K562 (cell line): ENCODE data around the gene CORIN. TPM values are rescaled to one million over a fixed set of nuclear protein-coding genes. Genes with fewer than 3 reads are reported as not detected.

Experiments
- ATAC-seq: fragments of 200-7000 bp; cut with Tn5 transposase; 3 replicates; pipeline ENCODE4 v1.9.1; 2020; ENCODE audit warnings: moderate library complexity
- BruUV-seq: library from RNA; stranded (reverse); fragments of 400-500 nt; replicated peaks from 2 replicates; lab custom pipeline; 2021; lab: Mats Ljungman, UMichigan
- CTCF ChIA-PET: fragments of 300-600 bp; formaldehyde crosslinking; extraction: SDS; loops from one replicate; lab custom pipeline; 2021; ENCODE audit warnings: low intra/inter-chr PET ratio; lab: Yijun Ruan, JAX
- POLR2A ChIA-PET: fragments of 300-600, 350-650 bp; sonication (Branson Sonifier 250); formaldehyde crosslinking; extraction: SDS; loops from one replicate; lab custom pipeline; 2021; ENCODE audit warnings: antibody characterized with exemption, inconsistent platforms; lab: Yijun Ruan, JAX
- DNase-seq, 4 experiments: peaks; one replicate each; pipeline versions ENCODE4 v3.0.0 to v3.0.0-alpha.2; 2011 to 2018; ENCODE audit warnings: low spot score in 3 of 4, mixed read lengths in 3 of 4; ENCODE audit errors: extremely low read depth in 1 of 4
- FAIRE-seq: peaks from 2 replicates; lab custom pipeline; 2011; peaks lifted over from hg19 to GRCh38; lab: Jason Lieb, UNC
- H2AFZ ChIP-seq: 2 replicates; pipeline ENCODE4 v1.6.0; 2011; ENCODE audit warnings: low read depth, low read length, control low read depth, inconsistent platforms
- H3K27ac ChIP-seq: fragments of 200-600 bp; 3 replicates; pipeline ENCODE4 v1.8.0; 2011; ENCODE audit warnings: low read depth, mild to moderate bottlenecking, control low read depth, inconsistent platforms, low read length, moderate library complexity, mixed read lengths; ENCODE audit errors: extremely low read depth
- H3K27me3 ChIP-seq, 2 experiments: fragments of 300-600 bp in 1 of 2; 2 replicates in 1 of 2; 3 replicates in 1 of 2; pipeline versions ENCODE4 v1.6.0 to v1.8.0; 2011; ENCODE audit warnings: inconsistent platforms in 2 of 2, low read length in 2 of 2, mild to moderate bottlenecking in 1 of 2, mixed read lengths in 1 of 2, moderate library complexity in 1 of 2; ENCODE audit not compliant: control insufficient read depth in 2 of 2, insufficient read depth in 2 of 2
- H3K36me3 ChIP-seq: fragments of 300-600 bp; 3 replicates; pipeline ENCODE4 v1.8.0; 2011; ENCODE audit warnings: mild to moderate bottlenecking, low read length, inconsistent platforms; ENCODE audit not compliant: control insufficient read depth, insufficient read depth
- H3K4me1 ChIP-seq, 2 experiments: fragments of 200-600 bp in 1 of 2; replicated peaks in 1 of 2; 2 replicates in 1 of 2; 3 replicates in 1 of 2; pipeline versions ENCODE4 v1.5.1 to v1.8.0; 2011; ENCODE audit warnings: inconsistent platforms in 2 of 2, low read length in 2 of 2, mild to moderate bottlenecking in 1 of 2, mixed read lengths in 1 of 2, moderate library complexity in 1 of 2; ENCODE audit not compliant: control insufficient read depth in 2 of 2, insufficient read depth in 2 of 2
- H3K4me2 ChIP-seq: 2 replicates; pipeline ENCODE4 v1.6.1; 2011; ENCODE audit warnings: low read length, control low read depth, inconsistent platforms, mixed read lengths; ENCODE audit not compliant: insufficient read depth
- H3K4me3 ChIP-seq: fragments of 200-600 bp; sonication (generic), shearing (Covaris generic); 2 replicates; pipeline ENCODE4 v1.5.1; 2016; ENCODE audit warnings: control low read depth, inconsistent platforms
- H3K79me2 ChIP-seq: fragments of 200-600 bp; 3 replicates; pipeline ENCODE4 v1.8.0; 2011; ENCODE audit warnings: low read length, inconsistent platforms; ENCODE audit not compliant: control insufficient read depth, insufficient read depth
- H3K9ac ChIP-seq, 2 experiments: 2 replicates each; pipeline versions ENCODE4 v1.6.0 to v1.6.1; 2011; ENCODE audit warnings: low read depth in 2 of 2, low read length in 2 of 2, control low read depth in 1 of 2, inconsistent platforms in 1 of 2, mild to moderate bottlenecking in 1 of 2, mixed read lengths in 1 of 2; ENCODE audit not compliant: insufficient read depth in 1 of 2
- H3K9me1 ChIP-seq: one replicate; pipeline ENCODE4 v1.6.0; 2011; ENCODE audit warnings: inconsistent platforms, mild to moderate bottlenecking, low read length, moderate library complexity; ENCODE audit not compliant: control insufficient read depth, insufficient read depth
- H3K9me3 ChIP-seq: replicated peaks from 2 replicates; pipeline ENCODE4 v1.5.1; 2011; ENCODE audit warnings: low read depth, low read length, inconsistent platforms; ENCODE audit not compliant: control insufficient read depth, insufficient read depth
- H4K20me1 ChIP-seq: replicated peaks from 2 replicates; pipeline ENCODE4 v1.6.1; 2011; ENCODE audit warnings: low read length, inconsistent platforms, mixed read lengths; ENCODE audit not compliant: control insufficient read depth, insufficient read depth
- ATF7 ChIP-seq: fragments of 450-650 bp; IDR thresholded peaks from 2 replicates; pipeline ENCODE4 v1.7.1; 2014; ENCODE audit warnings: mild to moderate bottlenecking, moderate library complexity
- CREM ChIP-seq: IDR thresholded peaks from 2 replicates; pipeline ENCODE4 v1.6.1; 2014; ENCODE audit warnings: antibody characterized with exemption, low read depth
- PCBP2 ChIP-seq: fragments of 200-400 bp; formaldehyde crosslinking; IDR thresholded peaks from 2 replicates; pipeline ENCODE4 v1.6.1; 2018; ENCODE audit warnings: low read length, low read depth, mild to moderate bottlenecking, moderate library complexity; ENCODE audit not compliant: poor library complexity, severe bottlenecking
- STAT5A ChIP-seq: IDR thresholded peaks from 2 replicates; pipeline ENCODE4 v1.6.1; 2012; ENCODE audit warnings: low read length, inconsistent platforms, borderline replicate concordance
- ZBTB1 ChIP-seq: sonication (generic); formaldehyde crosslinking; IDR thresholded peaks from 2 replicates; pipeline ENCODE4 v1.8.1; 2023; ENCODE audit warnings: missing genetic modification reagents, low read depth, mild to moderate bottlenecking, borderline replicate concordance
- ZKSCAN1 ChIP-seq: fragments of 150-350 bp; IDR thresholded peaks from 2 replicates; pipeline ENCODE4 v1.6.1; 2016; ENCODE audit warnings: low read depth, low read length
- ZNF134 ChIP-seq: fragments of 250-450 bp; sonication (Bioruptor Pico); conservative IDR thresholded peaks from 2 replicates; pipeline ENCODE4 v1.4.0; 2020
- ZNF77 ChIP-seq: fragments of 250-450 bp; sonication (Bioruptor Pico); IDR thresholded peaks from 2 replicates; pipeline ENCODE4 v1.5.0; 2020
- in situ Hi-C: fragments of 300-500 bp; cut with MboI; formaldehyde crosslinking; loops from 4 replicates; pipeline ENCODE4 v1.15.0; 2018; ENCODE audit warnings: inconsistent platforms, mixed read lengths
- intact Hi-C: fragments of 100-400 bp; cut with micrococcal nuclease; formaldehyde crosslinking; loops from 2 replicates; pipeline ENCODE4 v1.14.2; 2022
- polyA plus RNA-seq, 8 experiments: library from polyadenylated mRNA; depleted of rRNA in 4 of 8; stranded (reverse) in 5 of 8; unstranded in 3 of 8; fragments of >200 nt; fragmentation: Nextera tagmentation in 2 of 8; fragmentation: Illumina TruSeq in 1 of 8; extraction: Ambion mirVana in 2 of 8; extraction: Trizol in 1 of 8; gene quantifications; 2 replicates each; pipeline versions ENCODE4 v1.2.1 to v1.2.3, GENCODE V29; 2011 to 2014; ENCODE audit warnings: inconsistent platforms in 1 of 8, missing spikeins in 1 of 8
- total RNA-seq, 7 experiments: library from RNA; depleted of rRNA in 6 of 7; stranded (reverse); fragments of >200 nt in 6 of 7; fragmentation: Illumina TruSeq in 2 of 7; extraction: Trizol in 2 of 7; gene quantifications; 2 replicates each; pipeline versions ENCODE4 v1.2.1 to v1.2.3, GENCODE V29; 2011 to 2021; ENCODE audit warnings: low replicate concordance in 1 of 7
- TF ChIP-seq, protein P1 (sequence below): sonication (generic); formaldehyde crosslinking; IDR thresholded peaks from 2 replicates; pipeline ENCODE4 v1.9.0; 2022; ENCODE audit warnings: mild to moderate bottlenecking, missing genetic modification reagents

Gene CORIN
- total and polyA plus RNA-seq, 9 of the 15 experiments (the other 6 are each of a cell fraction or from before 2014, with no cell fraction given): 0.04 to 0.31 (median 0.08) TPM; not detected in 4

DNA sequence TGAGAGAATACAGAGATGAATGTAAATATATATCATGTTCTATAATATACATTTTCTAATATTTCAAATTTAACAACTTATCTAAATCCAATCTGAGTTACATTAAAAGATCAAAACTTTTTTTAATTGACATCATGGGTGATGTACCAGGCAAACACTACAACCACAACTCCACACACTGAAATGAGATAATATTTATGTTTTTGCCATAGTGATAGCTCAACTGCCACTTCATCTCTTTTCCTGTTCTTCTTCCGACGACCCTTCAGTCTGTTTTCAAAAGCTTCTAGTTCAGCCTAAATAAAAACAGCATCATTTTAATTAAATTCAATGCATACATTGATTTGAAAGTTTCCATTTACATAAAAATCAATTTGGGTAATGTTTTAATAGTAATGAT lies 10.2 kb upstream of the CORIN start (continued):
- TF ChIP-seq, protein P1, sequence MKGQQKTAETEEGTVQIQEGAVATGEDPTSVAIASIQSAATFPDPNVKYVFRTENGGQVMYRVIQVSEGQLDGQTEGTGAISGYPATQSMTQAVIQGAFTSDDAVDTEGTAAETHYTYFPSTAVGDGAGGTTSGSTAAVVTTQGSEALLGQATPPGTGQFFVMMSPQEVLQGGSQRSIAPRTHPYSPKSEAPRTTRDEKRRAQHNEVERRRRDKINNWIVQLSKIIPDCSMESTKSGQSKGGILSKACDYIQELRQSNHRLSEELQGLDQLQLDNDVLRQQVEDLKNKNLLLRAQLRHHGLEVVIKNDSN (CRISPR knock-in tag): no peak
- TF ChIP-seq ZKSCAN1: no peak
- no peak for TF ChIP-seq ZNF134
- no peak for TF ChIP-seq CREM

DNA sequence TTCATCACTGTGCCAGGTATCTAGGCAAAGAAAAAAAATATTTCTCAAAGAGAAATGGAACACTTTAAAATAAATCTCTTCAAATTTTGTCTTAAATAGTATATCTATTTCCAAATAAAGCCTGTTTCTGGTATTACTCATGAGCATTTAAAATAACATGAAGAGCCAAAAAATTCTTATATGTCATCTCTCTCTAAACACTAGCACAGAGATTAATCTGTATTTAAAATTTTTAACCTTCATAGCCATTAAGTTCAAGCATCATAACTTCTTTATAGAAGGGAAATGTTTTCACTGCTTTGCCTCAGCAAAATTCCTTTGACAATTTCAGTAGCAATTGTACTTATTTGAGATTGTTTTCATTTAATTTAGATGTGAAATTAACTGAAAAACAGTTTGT lies 5.1 kb upstream of the CORIN start:
- no peaks in the 10 kb centered on the region for H3K9me3 ChIP-seq
- H3K4me1 ChIP-seq: no peaks in the 10 kb centered on the region
- no peak overlapping the region for H3K9ac ChIP-seq
- H4K20me1 ChIP-seq: no peaks in the 10 kb centered on the region
- no peaks in the 10 kb centered on the region for H3K79me2 ChIP-seq
- H2AFZ ChIP-seq: no peak overlapping the region
- in situ Hi-C loops (no loop called here), intact Hi-C loops (no loop called here)
- H3K27ac ChIP-seq: no peak overlapping the region
- no peak overlapping the region for H3K4me2 ChIP-seq
- TF ChIP-seq ATF7 (no peak), ZNF77 (CRISPR knock-in tag) (no peak), STAT5A (no peak), PCBP2 (no peak), ZBTB1 (CRISPR knock-in tag) (no peak)
- no peaks in the 10 kb centered on the region for H3K27me3 ChIP-seq
- no peak overlapping the region for H3K4me3 ChIP-seq
- H3K36me3 ChIP-seq: peaks cover 21% of the 10 kb centered on the region; the same call in 2 of the 3 replicates
- FAIRE-seq: no peak
- no peaks in the 10 kb centered on the region for H3K9me1 ChIP-seq
- ATAC-seq: no peak
- CTCF ChIA-PET: no interaction called here
- BruUV-seq: no TSS peak
- POLR2A ChIA-PET: no interaction called here
- DNase-seq: no peak
